Neuronal stem cell (in vitro differentiated cells): ENCODE measurements around the gene STPG3.

Source experiments
- DNase-seq: peaks from one replicate; pipeline ENCODE4 v3.0.0-alpha.2; 2013; ENCODE audit warnings: low spot score
- H2AFZ ChIP-seq: one replicate; pipeline ENCODE4 v1.6.1; 2013; ENCODE audit warnings: mild to moderate bottlenecking, low read length, inconsistent platforms
- H2AK5ac ChIP-seq: 2 replicates; pipeline ENCODE4 v1.6.1; 2013; ENCODE audit warnings: low read depth, mild to moderate bottlenecking, inconsistent platforms, low read length, moderate library complexity, mixed read lengths
- H2BK120ac ChIP-seq: 2 replicates; pipeline ENCODE4 v1.6.1; 2013; ENCODE audit warnings: low read depth, mild to moderate bottlenecking, inconsistent platforms, low read length, moderate library complexity, mixed read lengths
- H2BK12ac ChIP-seq: one replicate; pipeline ENCODE4 v1.6.1; 2013; ENCODE audit warnings: low read length, inconsistent platforms
- H2BK15ac ChIP-seq: 2 replicates; pipeline ENCODE4 v1.6.1; 2013; ENCODE audit warnings: mild to moderate bottlenecking, low read length, inconsistent platforms, mixed read lengths
- H2BK5ac ChIP-seq: one replicate; pipeline ENCODE4 v1.6.1; 2013; ENCODE audit warnings: inconsistent platforms, mild to moderate bottlenecking, low read length, moderate library complexity
- H3K14ac ChIP-seq: one replicate; pipeline ENCODE4 v1.6.1; 2013; ENCODE audit warnings: low read length, inconsistent platforms
- H3K18ac ChIP-seq: 2 replicates; pipeline ENCODE4 v1.6.1; 2013; ENCODE audit warnings: low read length, inconsistent platforms
- H3K23ac ChIP-seq: 2 replicates; pipeline ENCODE4 v1.6.1; 2013; ENCODE audit warnings: low read depth, mild to moderate bottlenecking, mixed read lengths, low read length, inconsistent platforms; ENCODE audit not compliant: poor library complexity
- H3K27ac ChIP-seq: replicated peaks from 3 replicates; pipeline ENCODE4 v1.5.1; 2013; ENCODE audit warnings: low read length, inconsistent platforms
- H3K27me3 ChIP-seq, 3 experiments: 2 replicates each; pipeline ENCODE4 v1.6.1; 2013; ENCODE audit warnings: low read length in 3 of 3, mild to moderate bottlenecking in 2 of 3, inconsistent platforms in 1 of 3, low read depth in 1 of 3, mixed read lengths in 1 of 3, moderate library complexity in 1 of 3; ENCODE audit not compliant: control insufficient read depth in 3 of 3, insufficient read depth in 3 of 3
- H3K36me3 ChIP-seq, 2 donors: replicated peaks in 1 of 2; 2 replicates each; pipeline ENCODE4 v1.6.1; 2013; ENCODE audit warnings: low read length in 2 of 2; ENCODE audit not compliant: control insufficient read depth in 2 of 2, insufficient read depth in 2 of 2
- H3K4ac ChIP-seq: 2 replicates; pipeline ENCODE4 v1.6.1; 2013; ENCODE audit warnings: inconsistent platforms, mild to moderate bottlenecking, low read length, moderate library complexity
- H3K4me1 ChIP-seq, 2 donors: 1 replicate in 1 of 2; 2 replicates in 1 of 2; pipeline ENCODE4 v1.6.1; 2013; ENCODE audit warnings: low read length in 2 of 2, low read depth in 1 of 2; ENCODE audit not compliant: control insufficient read depth in 2 of 2, insufficient read depth in 1 of 2
- H3K4me2 ChIP-seq: one replicate; pipeline ENCODE4 v1.6.1; 2013; ENCODE audit warnings: mild to moderate bottlenecking, low read length, inconsistent platforms; ENCODE audit not compliant: insufficient read depth, poor library complexity, severe bottlenecking
- H3K4me3 ChIP-seq, 2 donors: 2 replicates each; pipeline ENCODE4 v1.5.1; 2013; ENCODE audit warnings: low read length in 2 of 2, mild to moderate bottlenecking in 2 of 2, inconsistent platforms in 1 of 2, moderate library complexity in 1 of 2
- H3K79me1 ChIP-seq: one replicate; pipeline ENCODE4 v1.6.1; 2013; ENCODE audit warnings: low read depth, mild to moderate bottlenecking, inconsistent platforms, low read length, moderate library complexity
- H3K9ac ChIP-seq: one replicate; pipeline ENCODE4 v1.6.1; 2013; ENCODE audit warnings: mild to moderate bottlenecking, low read depth, low read length, inconsistent platforms; ENCODE audit not compliant: poor library complexity
- H3K9me3 ChIP-seq, 2 donors: replicated peaks in 1 of 2; 2 replicates each; pipeline versions ENCODE3 to v1.6.1; 2013; ENCODE audit warnings: low read length in 2 of 2, mild to moderate bottlenecking in 2 of 2, inconsistent platforms in 1 of 2, low read depth in 1 of 2, mixed read lengths in 1 of 2, moderate library complexity in 1 of 2; ENCODE audit not compliant: control insufficient read depth in 2 of 2, insufficient read depth in 1 of 2
- H4K8ac ChIP-seq: one replicate; pipeline ENCODE4 v1.6.1; 2013; ENCODE audit warnings: low read depth, mild to moderate bottlenecking, inconsistent platforms, low read length, moderate library complexity
- H4K91ac ChIP-seq: one replicate; pipeline ENCODE4 v1.6.1; 2013; ENCODE audit warnings: low read length, low read depth, mild to moderate bottlenecking, inconsistent platforms; ENCODE audit not compliant: poor library complexity
- WGBS, 2 donors: extraction: QIAGEN DNeasy Blood & Tissue Kit; methylation state at CpG; one replicate each; pipeline ENCODE4 v1.1.7; 2013; ENCODE audit warnings: missing lambda C conversion rate in 2 of 2, mixed read lengths in 1 of 2; ENCODE audit not compliant: insufficient read length in 2 of 2, insufficient replicate concordance in 1 of 2; ENCODE audit errors: extremely low coverage in 2 of 2; 5-methylcytosine and 5-hydroxymethylcytosine counted together

Gene STPG3

GRCh38 chr9:137240318-137240840, 10.7 kb upstream of the STPG3 start:
- H3K4me1 ChIP-seq, result peaks cover 26 to 29% of the 10 kb centered on the region in 2 donors

GRCh38 chr9:137240841-137241489, 10.1 kb upstream of the STPG3 start, which contains the start of gene TUBB4B:
Gene TUBB4B, plus strand, starts transcription at chr9:137241287. Its CDS starts 74 bp downstream, at chr9:137241361.
- H3K4me2 ChIP-seq, result peak within 1 kb of the TSS; percentile 84
- peak within 1 kb of the TSS; percentile 90 to 96 for H3K4me3 ChIP-seq
- no peaks in the 10 kb centered on the region for H3K9me3 ChIP-seq
- peak within 1 kb of the TSS; percentile 73 for H2BK12ac ChIP-seq
- peak within 1 kb of the TSS; percentile 77 for H3K14ac ChIP-seq
- peaks cover 0 to 2% (median 0%) of the 10 kb centered on the region in 3 experiments for H3K27me3 ChIP-seq
- no peak within 1 kb of the TSS for H4K8ac ChIP-seq
- H2BK15ac ChIP-seq, result peak within 1 kb of the TSS; percentile 96
- no CpG with 5 or more reads among the region's 67 CpGs for WGBS, 2 donors
- peak within 1 kb of the TSS; percentile 97 for H3K18ac ChIP-seq
- peak within 1 kb of the TSS; percentile 98 for H2AK5ac ChIP-seq
- H3K27ac ChIP-seq, result peak within 1 kb of the TSS; percentile 100
- no peak within 1 kb of the TSS for H2BK120ac ChIP-seq
- H3K36me3 ChIP-seq, result peaks cover 19 to 32% of the 10 kb centered on the region in 2 donors
- peak; percentile 100 for DNase-seq
- H3K79me1 ChIP-seq, result peaks cover 27% of the 10 kb centered on the region
- peak within 1 kb of the TSS; percentile 89 for H2AFZ ChIP-seq
- peak within 1 kb of the TSS; percentile 76 for H3K4ac ChIP-seq
- peak within 1 kb of the TSS; percentile 100 for H3K23ac ChIP-seq
- H3K4me1 ChIP-seq, result peaks cover 26 to 29% of the 10 kb centered on the region in 2 donors
- H3K9ac ChIP-seq, result peak within 1 kb of the TSS; percentile 100
- H4K91ac ChIP-seq, result no peak within 1 kb of the TSS
- peak within 1 kb of the TSS; percentile 84 for H2BK5ac ChIP-seq

More at GRCh38 chr9:137240318-137240840, 10.7 kb upstream of the STPG3 start:
- H3K36me3 ChIP-seq, result peaks cover 19 to 32% of the 10 kb centered on the region in 2 donors
- peak overlapping the region; percentile 96 for H2AK5ac ChIP-seq
- peak overlapping the region; percentile 100 for H3K27ac ChIP-seq
- no peak overlapping the region for H4K91ac ChIP-seq
- H3K9me3 ChIP-seq, result no peaks in the 10 kb centered on the region
- H3K4me2 ChIP-seq, result peak overlapping the region; percentile 73
- H4K8ac ChIP-seq, result no peak overlapping the region
- H3K23ac ChIP-seq, result peak overlapping the region; percentile 100
- peak overlapping the region; percentile 97 for H3K18ac ChIP-seq
- WGBS, 2 donors, result no CpG with 5 or more reads among the region's 58 CpGs
- peak overlapping the region; percentile 73 for H2BK12ac ChIP-seq
- H3K27me3 ChIP-seq, result no peaks in the 10 kb centered on the region
- DNase-seq, result no peak
- H2BK120ac ChIP-seq, result no peak overlapping the region
- H3K4me3 ChIP-seq, result peak overlapping the region; percentile 67 to 93
- H3K79me1 ChIP-seq, result peaks cover 29% of the 10 kb centered on the region
- peak overlapping the region; percentile 77 for H3K14ac ChIP-seq
- peak overlapping the region; percentile 96 for H2BK15ac ChIP-seq
- H3K9ac ChIP-seq, result peak overlapping the region; percentile 100
- no peak overlapping the region for H3K4ac ChIP-seq
- peak overlapping the region; percentile 89 for H2AFZ ChIP-seq
- peak overlapping the region; percentile 84 for H2BK5ac ChIP-seq

- WGBS, 2 donors, result no CpG with 5 or more reads among the region's 83 CpGs
- no peak overlapping the region for H4K8ac ChIP-seq
Measured at GRCh38 chr9:137241490-137242268, 9.4 kb upstream of the STPG3 start.

More at GRCh38 chr9:137241490-137242268, 9.4 kb upstream of the STPG3 start:
- Histone ChIP-seq H3K27me3 (peaks cover 0 to 2% (median 0%) of the 10 kb centered on the region in 3 experiments), H3K4ac (peak overlapping the region; percentile 76), H2AFZ (no peak overlapping the region), H3K9ac (peak overlapping the region; percentile 98), H3K14ac (peak overlapping the region; percentile 71), H3K4me2 (peak overlapping the region; percentile 84), H3K36me3 (peaks cover 19 to 32% of the 10 kb centered on the region in 2 donors), H2BK120ac (no peak overlapping the region), H3K79me1 (peaks cover 27% of the 10 kb centered on the region), H3K4me3 (peak overlapping the region; percentile 90 to 96), H3K4me1 (peaks cover 21 to 25% of the 10 kb centered on the region in 2 donors), H2AK5ac (peak overlapping the region; percentile 98), H2BK12ac (no peak overlapping the region), H2BK15ac (no peak overlapping the region), H3K23ac (peak overlapping the region; percentile 100), H4K91ac (no peak overlapping the region), H3K18ac (peak overlapping the region; percentile 97), H3K9me3 (no peaks in the 10 kb centered on the region), H3K27ac (peak overlapping the region; percentile 70), H2BK5ac (peak overlapping the region; percentile 66)
- DNase-seq, result no peak
